Fibroblast of villous mesenchyme (primary cell): ENCODE data around the gene SPEM1. TPM values are rescaled to one million over a fixed set of nuclear protein-coding genes. Genes with fewer than 3 reads are reported as not detected.
A peak's percentile ranks its signal among the peaks of the same experiment; 100 is the strongest.

ENCODE experiments used
- DNase-seq: peaks from one replicate; pipeline ENCODE4 v3.0.0-alpha.2; 2010; ENCODE audit warnings: low read depth
- H3K4me3 ChIP-seq: 2 replicates; pipeline ENCODE4 v1.5.1; 2011; ENCODE audit warnings: low read depth, mild to moderate bottlenecking, low read length
- CTCF ChIP-seq: IDR thresholded peaks from 2 replicates; pipeline ENCODE4 v1.5.1; 2012; ENCODE audit warnings: low read depth, mild to moderate bottlenecking, low read length; ENCODE audit not compliant: insufficient read depth
- total RNA-seq: library from RNA; depleted of rRNA; stranded (reverse); fragments of >200 nt; gene quantifications from 2 replicates; pipeline ENCODE4 v1.2.3, GENCODE V29; 2012

The SPEM1 gene
- total RNA-seq, 1 donor = not detected

GRCh38 chr17:7391307-7391706 is 28.8 kb upstream of the SPEM1 start:
- no peak overlapping the region for H3K4me3 ChIP-seq
- TF ChIP-seq CTCF = no peak
- no peak for DNase-seq

GRCh38 chr17:7392696-7393612 is 27.2 kb upstream of the SPEM1 start:
- TF ChIP-seq CTCF = no peak
- DNase-seq = no peak
- H3K4me3 ChIP-seq = peak overlapping the region; percentile 86

- peak overlapping the region; percentile 86 for H3K4me3 ChIP-seq
- no peak for DNase-seq
- TF ChIP-seq CTCF = peak; percentile 5
These were observed 26.3 kb upstream of the SPEM1 start for GRCh38 chr17:7393613-7394451.

GRCh38 chr17:7394452-7395191 is 25.5 kb upstream of the SPEM1 start, which contains the start of gene PLSCR3:
PLSCR3 (minus strand) TSS chr17:7394525; CDS start chr17:7394110, 415 bp downstream.
- H3K4me3 ChIP-seq = peak within 1 kb of the TSS; percentile 86
- peak; percentile 87 for DNase-seq
- peak; percentile 46 for TF ChIP-seq CTCF

GRCh38 chr17:7396147-7396546 is 24.0 kb upstream of the SPEM1 start:
- no peak for DNase-seq
- TF ChIP-seq CTCF = no peak
- H3K4me3 ChIP-seq = no peak overlapping the region

- DNase-seq = no peak
- no peak for TF ChIP-seq CTCF
- no peak overlapping the region for H3K4me3 ChIP-seq
These were observed 21.5 kb upstream of the SPEM1 start for GRCh38 chr17:7398612-7399011.
